Neuronal stem cell (in vitro differentiated cells): Measurements from ENCODE around the gene INTS12.

Experiments
- DNase-seq: peaks from one replicate; pipeline ENCODE4 v3.0.0-alpha.2; 2013; ENCODE audit warnings: low spot score
- H2AFZ ChIP-seq: one replicate; pipeline ENCODE4 v1.6.1; 2013; ENCODE audit warnings: mild to moderate bottlenecking, low read length, inconsistent platforms
- H2AK5ac ChIP-seq: 2 replicates; pipeline ENCODE4 v1.6.1; 2013; ENCODE audit warnings: low read depth, mild to moderate bottlenecking, inconsistent platforms, low read length, moderate library complexity, mixed read lengths
- H2BK120ac ChIP-seq: 2 replicates; pipeline ENCODE4 v1.6.1; 2013; ENCODE audit warnings: low read depth, mild to moderate bottlenecking, inconsistent platforms, low read length, moderate library complexity, mixed read lengths
- H2BK12ac ChIP-seq: one replicate; pipeline ENCODE4 v1.6.1; 2013; ENCODE audit warnings: low read length, inconsistent platforms
- H2BK15ac ChIP-seq: 2 replicates; pipeline ENCODE4 v1.6.1; 2013; ENCODE audit warnings: mild to moderate bottlenecking, low read length, inconsistent platforms, mixed read lengths
- H2BK5ac ChIP-seq: one replicate; pipeline ENCODE4 v1.6.1; 2013; ENCODE audit warnings: inconsistent platforms, mild to moderate bottlenecking, low read length, moderate library complexity
- H3K14ac ChIP-seq: one replicate; pipeline ENCODE4 v1.6.1; 2013; ENCODE audit warnings: low read length, inconsistent platforms
- H3K18ac ChIP-seq: 2 replicates; pipeline ENCODE4 v1.6.1; 2013; ENCODE audit warnings: low read length, inconsistent platforms
- H3K23ac ChIP-seq: 2 replicates; pipeline ENCODE4 v1.6.1; 2013; ENCODE audit warnings: low read depth, mild to moderate bottlenecking, mixed read lengths, low read length, inconsistent platforms; ENCODE audit not compliant: poor library complexity
- H3K27ac ChIP-seq: replicated peaks from 3 replicates; pipeline ENCODE4 v1.5.1; 2013; ENCODE audit warnings: low read length, inconsistent platforms
- H3K27me3 ChIP-seq, 3 experiments: 2 replicates each; pipeline ENCODE4 v1.6.1; 2013; ENCODE audit warnings: low read length in 3 of 3, mild to moderate bottlenecking in 2 of 3, inconsistent platforms in 1 of 3, low read depth in 1 of 3, mixed read lengths in 1 of 3, moderate library complexity in 1 of 3; ENCODE audit not compliant: control insufficient read depth in 3 of 3, insufficient read depth in 3 of 3
- H3K36me3 ChIP-seq, 2 donors: replicated peaks in 1 of 2; 2 replicates each; pipeline ENCODE4 v1.6.1; 2013; ENCODE audit warnings: low read length in 2 of 2; ENCODE audit not compliant: control insufficient read depth in 2 of 2, insufficient read depth in 2 of 2
- H3K4ac ChIP-seq: 2 replicates; pipeline ENCODE4 v1.6.1; 2013; ENCODE audit warnings: inconsistent platforms, mild to moderate bottlenecking, low read length, moderate library complexity
- H3K4me1 ChIP-seq, 2 donors: 1 replicate in 1 of 2; 2 replicates in 1 of 2; pipeline ENCODE4 v1.6.1; 2013; ENCODE audit warnings: low read length in 2 of 2, low read depth in 1 of 2; ENCODE audit not compliant: control insufficient read depth in 2 of 2, insufficient read depth in 1 of 2
- H3K4me2 ChIP-seq: one replicate; pipeline ENCODE4 v1.6.1; 2013; ENCODE audit warnings: mild to moderate bottlenecking, low read length, inconsistent platforms; ENCODE audit not compliant: insufficient read depth, poor library complexity, severe bottlenecking
- H3K4me3 ChIP-seq, 2 donors: 2 replicates each; pipeline ENCODE4 v1.5.1; 2013; ENCODE audit warnings: low read length in 2 of 2, mild to moderate bottlenecking in 2 of 2, inconsistent platforms in 1 of 2, moderate library complexity in 1 of 2
- H3K79me1 ChIP-seq: one replicate; pipeline ENCODE4 v1.6.1; 2013; ENCODE audit warnings: low read depth, mild to moderate bottlenecking, inconsistent platforms, low read length, moderate library complexity
- H3K9ac ChIP-seq: one replicate; pipeline ENCODE4 v1.6.1; 2013; ENCODE audit warnings: mild to moderate bottlenecking, low read depth, low read length, inconsistent platforms; ENCODE audit not compliant: poor library complexity
- H3K9me3 ChIP-seq, 2 donors: replicated peaks in 1 of 2; 2 replicates each; pipeline versions ENCODE3 to v1.6.1; 2013; ENCODE audit warnings: low read length in 2 of 2, mild to moderate bottlenecking in 2 of 2, inconsistent platforms in 1 of 2, low read depth in 1 of 2, mixed read lengths in 1 of 2, moderate library complexity in 1 of 2; ENCODE audit not compliant: control insufficient read depth in 2 of 2, insufficient read depth in 1 of 2
- H4K8ac ChIP-seq: one replicate; pipeline ENCODE4 v1.6.1; 2013; ENCODE audit warnings: low read depth, mild to moderate bottlenecking, inconsistent platforms, low read length, moderate library complexity
- H4K91ac ChIP-seq: one replicate; pipeline ENCODE4 v1.6.1; 2013; ENCODE audit warnings: low read length, low read depth, mild to moderate bottlenecking, inconsistent platforms; ENCODE audit not compliant: poor library complexity
- WGBS, 2 donors: extraction: QIAGEN DNeasy Blood & Tissue Kit; methylation state at CpG; one replicate each; pipeline ENCODE4 v1.1.7; 2013; ENCODE audit warnings: missing lambda C conversion rate in 2 of 2, mixed read lengths in 1 of 2; ENCODE audit not compliant: insufficient read length in 2 of 2, insufficient replicate concordance in 1 of 2; ENCODE audit errors: extremely low coverage in 2 of 2; 5-methylcytosine and 5-hydroxymethylcytosine counted together

The INTS12 gene

DNA sequence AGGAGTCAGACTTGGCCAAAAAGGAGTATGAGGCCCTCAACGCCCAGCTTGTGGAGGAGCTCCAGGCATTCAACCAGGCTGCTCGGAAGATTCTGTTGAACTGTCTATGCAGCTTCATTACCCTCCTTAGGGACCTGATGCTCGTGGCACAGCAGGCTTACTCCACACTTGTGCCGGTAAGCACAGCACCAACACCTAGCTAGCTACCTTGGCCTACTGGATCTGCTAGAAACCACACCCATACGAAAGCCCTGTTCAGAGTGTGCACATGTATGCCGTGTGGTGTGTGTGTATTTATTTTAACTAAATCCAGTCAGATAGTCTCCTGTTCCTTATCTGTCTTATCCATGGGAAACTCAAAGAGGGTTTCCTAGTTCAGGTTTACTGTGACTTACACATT lies 49.3 kb downstream of the INTS12 start:
- Histone ChIP-seq H3K79me1 (no peaks in the 10 kb centered on the region), H3K9ac (no peak overlapping the region), H3K18ac (no peak overlapping the region), H3K4me2 (no peak overlapping the region), H4K91ac (no peak overlapping the region), H2BK12ac (no peak overlapping the region), H3K4ac (no peak overlapping the region), H4K8ac (no peak overlapping the region), H2BK5ac (no peak overlapping the region), H3K36me3 (no peaks in the 10 kb centered on the region), H3K14ac (no peak overlapping the region), H2AK5ac (no peak overlapping the region), H2BK15ac (no peak overlapping the region), H3K23ac (no peak overlapping the region), H2AFZ (no peak overlapping the region), H3K4me1 (no peaks in the 10 kb centered on the region), H3K27ac (no peak overlapping the region), H3K9me3 (no peaks in the 10 kb centered on the region), H2BK120ac (no peak overlapping the region), H3K4me3 (no peak overlapping the region), H3K27me3 (peaks cover 0 to 55% (median 0%) of the 10 kb centered on the region in 3 experiments)
- no peak for DNase-seq
- WGBS, 2 donors, result no CpG with 5 or more reads among the region's 6 CpGs

- Histone ChIP-seq H2AK5ac (no peak overlapping the region), H3K27me3 (peaks cover 0 to 75% (median 0%) of the 10 kb centered on the region in 3 experiments), H3K27ac (no peak overlapping the region), H3K14ac (no peak overlapping the region), H3K4me2 (no peak overlapping the region), H4K91ac (no peak overlapping the region), H3K4me1 (no peaks in the 10 kb centered on the region), H2BK15ac (no peak overlapping the region), H2AFZ (no peak overlapping the region), H3K23ac (no peak overlapping the region), H3K9ac (no peak overlapping the region), H3K18ac (no peak overlapping the region), H3K9me3 (no peaks in the 10 kb centered on the region), H2BK120ac (no peak overlapping the region), H3K79me1 (no peaks in the 10 kb centered on the region), H2BK5ac (no peak overlapping the region), H3K36me3 (no peaks in the 10 kb centered on the region), H3K4ac (no peak overlapping the region), H3K4me3 (no peak overlapping the region), H4K8ac (no peak overlapping the region), H2BK12ac (no peak overlapping the region)
- DNase-seq, result no peak
These were observed 51.2 kb downstream of the INTS12 start for GRCh38 chr4:105657117-105657765.

- no peak overlapping the region for H2BK5ac ChIP-seq
- WGBS, 2 donors, result no CpG with 5 or more reads among the region's 4 CpGs
- no peak overlapping the region for H3K9ac ChIP-seq
- H3K4me1 ChIP-seq, result no peaks in the 10 kb centered on the region
- no peak overlapping the region for H3K27ac ChIP-seq
- H2AK5ac ChIP-seq, result no peak overlapping the region
- no peak overlapping the region for H4K8ac ChIP-seq
- H2BK15ac ChIP-seq, result no peak overlapping the region
- DNase-seq, result no peak
- H3K18ac ChIP-seq, result no peak overlapping the region
- H3K4me2 ChIP-seq, result no peak overlapping the region
- H2BK120ac ChIP-seq, result no peak overlapping the region
- peaks cover 0 to 94% (median 0%) of the 10 kb centered on the region in 3 experiments for H3K27me3 ChIP-seq
- no peaks in the 10 kb centered on the region for H3K36me3 ChIP-seq
- H2AFZ ChIP-seq, result no peak overlapping the region
- no peaks in the 10 kb centered on the region for H3K9me3 ChIP-seq
- no peak overlapping the region for H3K23ac ChIP-seq
- H2BK12ac ChIP-seq, result no peak overlapping the region
- no peak overlapping the region for H4K91ac ChIP-seq
- H3K4me3 ChIP-seq, result no peak overlapping the region
- H3K79me1 ChIP-seq, result no peaks in the 10 kb centered on the region
- no peak overlapping the region for H3K4ac ChIP-seq
- H3K14ac ChIP-seq, result no peak overlapping the region
These were observed 56.1 kb downstream of the INTS12 start for GRCh38 chr4:105652286-105652888.

GRCh38 chr4:105651884-105652283 lies 56.6 kb downstream of the INTS12 start:
- Histone ChIP-seq H3K9ac (no peak overlapping the region), H3K27me3 (peaks cover 0 to 96% (median 0%) of the 10 kb centered on the region in 3 experiments), H3K4ac (no peak overlapping the region), H3K18ac (no peak overlapping the region), H4K91ac (no peak overlapping the region), H3K4me2 (no peak overlapping the region), H2AFZ (no peak overlapping the region), H3K79me1 (no peaks in the 10 kb centered on the region), H3K4me3 (no peak overlapping the region), H3K14ac (no peak overlapping the region), H3K36me3 (no peaks in the 10 kb centered on the region), H2BK15ac (no peak overlapping the region), H3K27ac (no peak overlapping the region), H3K23ac (no peak overlapping the region), H2BK12ac (no peak overlapping the region), H3K9me3 (no peaks in the 10 kb centered on the region), H2AK5ac (no peak overlapping the region), H3K4me1 (no peaks in the 10 kb centered on the region), H4K8ac (no peak overlapping the region), H2BK120ac (no peak overlapping the region), H2BK5ac (no peak overlapping the region)
- DNase-seq, result no peak
